Endothelial cell of umbilical vein (primary cell): ENCODE results near the gene PPFIA1. TPM values are rescaled to one million over a fixed set of nuclear protein-coding genes. Genes with fewer than 3 reads are reported as not detected.

Experiments
- BruUV-seq: library from RNA; stranded (reverse); fragments of 400-500 nt; replicated peaks from 2 replicates; lab custom pipeline; 2021; lab: Mats Ljungman, UMichigan
- CTCF ChIA-PET: fragments of 300-600, 350-600 bp; sonication (Branson Sonifier 250); formaldehyde crosslinking; loops from one replicate; lab custom pipeline; 2021; ENCODE audit warnings: antibody characterized with exemption, inconsistent platforms; lab: Charles Lee
- POLR2A ChIA-PET: fragments of 300-600, 350-600 bp; sonication (Branson Sonifier 250); formaldehyde crosslinking; loops from one replicate; lab custom pipeline; 2021; ENCODE audit warnings: antibody characterized with exemption, inconsistent platforms; lab: Charles Lee
- DNase-seq: peaks from one replicate; pipeline ENCODE4 v3.0.0-alpha.2; 2011; ENCODE audit warnings: low read depth, low spot score
- FAIRE-seq: peaks from 2 replicates; lab custom pipeline; 2011; peaks lifted over from hg19 to GRCh38; lab: Jason Lieb, UNC
- H2AFZ ChIP-seq: 2 replicates; pipeline ENCODE4 v1.6.0; 2012; ENCODE audit warnings: low read depth, low read length, control low read depth, inconsistent platforms
- H3K27ac ChIP-seq: 2 replicates; pipeline ENCODE4 v1.5.1; 2011; ENCODE audit warnings: low read depth, mild to moderate bottlenecking, control low read depth, low read length, moderate library complexity; ENCODE audit not compliant: insufficient read depth
- H3K27me3 ChIP-seq, 2 experiments: 2 replicates each; pipeline versions ENCODE4 v1.6.0 to v1.6.1; 2011; ENCODE audit warnings: low read length in 2 of 2, mixed read lengths in 1 of 2; ENCODE audit not compliant: control insufficient read depth in 2 of 2, insufficient read depth in 2 of 2
- H3K36me3 ChIP-seq, 2 experiments: 2 replicates in 1 of 2; 3 replicates in 1 of 2; pipeline ENCODE4 v1.5.1; 2011; ENCODE audit warnings: low read length in 2 of 2, mild to moderate bottlenecking in 1 of 2, moderate library complexity in 1 of 2; ENCODE audit not compliant: control insufficient read depth in 2 of 2, insufficient read depth in 2 of 2; ENCODE audit errors: extremely low read depth in 1 of 2
- H3K4me1 ChIP-seq: 3 replicates; pipeline ENCODE4 v1.5.1; 2011; ENCODE audit warnings: mild to moderate bottlenecking, low read length; ENCODE audit not compliant: control insufficient read depth, insufficient read depth; ENCODE audit errors: extremely low read depth
- H3K4me2 ChIP-seq: 2 replicates; pipeline ENCODE4 v1.6.1; 2011; ENCODE audit warnings: low read length, control low read depth, mixed read lengths; ENCODE audit not compliant: insufficient read depth
- H3K4me3 ChIP-seq, 3 experiments: fragments of 200-600 bp in 1 of 3; sonication (generic), shearing (Covaris generic) in 1 of 3; replicated peaks in 1 of 3; 2 replicates each; pipeline ENCODE4 v1.5.1; 2011 to 2016; ENCODE audit warnings: control low read depth in 3 of 3, low read length in 3 of 3, mild to moderate bottlenecking in 2 of 3, inconsistent platforms in 1 of 3, low read depth in 1 of 3, moderate library complexity in 1 of 3; ENCODE audit not compliant: insufficient read depth in 1 of 3
- H3K79me2 ChIP-seq: 2 replicates; pipeline ENCODE4 v1.6.0; 2012; ENCODE audit warnings: low read length, inconsistent platforms; ENCODE audit not compliant: control insufficient read depth, insufficient read depth
- H3K9ac ChIP-seq: replicated peaks from 2 replicates; pipeline ENCODE3; 2011; ENCODE audit warnings: low read length, control low read depth; ENCODE audit not compliant: insufficient read depth; ENCODE audit errors: extremely low read depth
- H3K9me1 ChIP-seq: replicated peaks from 3 replicates; pipeline ENCODE4 v1.6.0; 2011; ENCODE audit warnings: mild to moderate bottlenecking, low read length; ENCODE audit not compliant: control insufficient read depth, insufficient read depth; ENCODE audit errors: extremely low read depth
- H3K9me3 ChIP-seq: replicated peaks from 2 replicates; pipeline ENCODE4 v1.5.1; 2012; ENCODE audit warnings: low read length, inconsistent platforms; ENCODE audit not compliant: control insufficient read depth, insufficient read depth
- H4K20me1 ChIP-seq: replicated peaks from 2 replicates; pipeline ENCODE3; 2011; ENCODE audit warnings: mild to moderate bottlenecking, low read length; ENCODE audit not compliant: control insufficient read depth, insufficient read depth; ENCODE audit errors: extremely low read depth
- CTCF ChIP-seq, 2 donors: IDR thresholded peaks; 1 replicate in 1 of 2; 2 replicates in 1 of 2; pipeline ENCODE4 v1.5.1; 2011; ENCODE audit warnings: low read length in 2 of 2, mild to moderate bottlenecking in 2 of 2, moderate library complexity in 2 of 2, control low read depth in 1 of 2, inconsistent platforms in 1 of 2, low read depth in 1 of 2; ENCODE audit not compliant: insufficient read depth in 1 of 2; ENCODE audit errors: extremely low read depth in 1 of 2
- EZH2 ChIP-seq: IDR thresholded peaks from 2 replicates; pipeline ENCODE4 v1.6.1; 2012; ENCODE audit warnings: borderline replicate concordance, low read depth, mild to moderate bottlenecking, moderate library complexity, low read length, inconsistent platforms; ENCODE audit not compliant: severe bottlenecking
- FOS ChIP-seq: IDR thresholded peaks from 2 replicates; pipeline ENCODE4 v1.6.1; 2011; ENCODE audit warnings: mild to moderate bottlenecking, low read length, moderate library complexity, borderline replicate concordance; ENCODE audit not compliant: insufficient read depth
- GATA2 ChIP-seq: IDR thresholded peaks from 2 replicates; pipeline ENCODE4 v1.7.0; 2011; ENCODE audit warnings: low read depth, mild to moderate bottlenecking, moderate library complexity, mixed read lengths, low read length; ENCODE audit not compliant: insufficient read length, insufficient read depth
- JUN ChIP-seq: IDR thresholded peaks from 2 replicates; pipeline ENCODE4 v1.6.1; 2011; ENCODE audit warnings: borderline replicate concordance, low read depth; ENCODE audit not compliant: insufficient read length, insufficient read depth
- MAX ChIP-seq: IDR thresholded peaks from 2 replicates; pipeline ENCODE4 v1.6.1; 2011; ENCODE audit not compliant: insufficient read depth, insufficient read length
- MYC ChIP-seq: IDR thresholded peaks from one replicate; pipeline ENCODE4 v1.6.1; 2011; ENCODE audit warnings: mild to moderate bottlenecking, low read depth, low read length
- POLR2A ChIP-seq: IDR thresholded peaks from 2 replicates; pipeline ENCODE4 v1.6.1; 2012; ENCODE audit warnings: low read depth, mild to moderate bottlenecking, control low read depth, low read length
- POLR2AphosphoS5 ChIP-seq: IDR thresholded peaks from 2 replicates; pipeline ENCODE4 v1.6.1; 2012; ENCODE audit warnings: low read depth, mild to moderate bottlenecking, control low read depth, low read length, moderate library complexity; ENCODE audit not compliant: insufficient read depth
- dilution Hi-C: fragments of 300-500 bp; cut with MboI; formaldehyde crosslinking; loops from one replicate; pipeline ENCODE4 v1.15.0; 2019; ENCODE audit warnings: low sequenced_read_pairs; ENCODE audit not compliant: extremely low pct_ligation_motif_present
- intact Hi-C: fragments of 100-400 bp; cut with micrococcal nuclease; formaldehyde crosslinking; loops from one replicate; pipeline ENCODE4 v1.10.0; 2022
- polyA plus RNA-seq, 4 experiments: library from polyadenylated mRNA; depleted of rRNA in 3 of 4; stranded (reverse) in 3 of 4; unstranded in 1 of 4; fragments of >200 nt; gene quantifications; 2 replicates each; pipeline versions ENCODE4 v1.2.1 to v1.2.3, GENCODE V29; 2011 to 2012; ENCODE audit warnings: missing spikeins in 1 of 4
- total RNA-seq: library from RNA; stranded (reverse); gene quantifications from 2 replicates; pipeline ENCODE4 v1.2.3, GENCODE V29; 2021

The PPFIA1 gene
- total and polyA plus RNA-seq, 2 donors (not counting 3 experiments of a cell fraction or from before 2014, with no cell fraction given): 44.3 to 60.9 TPM

- CTCF ChIA-PET: no interaction called here
- POLR2A ChIA-PET: no interaction called here
- no peak overlapping the region for H3K27ac ChIP-seq
These were observed 17.6 kb upstream of the PPFIA1 start for GRCh38 chr11:70252844-70253243.

More at GRCh38 chr11:70252844-70253243, 17.6 kb upstream of the PPFIA1 start:
- no peak overlapping the region for H3K4me2 ChIP-seq
- no peaks in the 10 kb centered on the region for H3K36me3 ChIP-seq
- H2AFZ ChIP-seq: no peak overlapping the region
- no peak overlapping the region for H3K4me3 ChIP-seq
- no peaks in the 10 kb centered on the region for H4K20me1 ChIP-seq
- dilution Hi-C loops (no loop called here), intact Hi-C loops (no loop called here)
- no peaks in the 10 kb centered on the region for H3K27me3 ChIP-seq
- DNase-seq (no peak), FAIRE-seq (no peak)
- TF ChIP-seq JUN (no peak), EZH2 (no peak), FOS (no peak), MYC (no peak), GATA2 (no peak), POLR2A (no peak), POLR2AphosphoS5 (no peak), MAX (no peak), CTCF (IDR thresholded peaks at IDR 0.05; ENCODE audit: extremely low read depth in 1 of 2, insufficient read depth in 1 of 2, low read depth in 1 of 2, low read length in 2 of 2) (no peak)
- BruUV-seq: no TSS peak
- H3K4me1 ChIP-seq: no peaks in the 10 kb centered on the region
- H3K9ac ChIP-seq: no peak overlapping the region
- no peaks in the 10 kb centered on the region for H3K9me1 ChIP-seq
- no peaks in the 10 kb centered on the region for H3K9me3 ChIP-seq
- no peaks in the 10 kb centered on the region for H3K79me2 ChIP-seq
